ENCODE measurements around the gene RNASE11.

DNA sequence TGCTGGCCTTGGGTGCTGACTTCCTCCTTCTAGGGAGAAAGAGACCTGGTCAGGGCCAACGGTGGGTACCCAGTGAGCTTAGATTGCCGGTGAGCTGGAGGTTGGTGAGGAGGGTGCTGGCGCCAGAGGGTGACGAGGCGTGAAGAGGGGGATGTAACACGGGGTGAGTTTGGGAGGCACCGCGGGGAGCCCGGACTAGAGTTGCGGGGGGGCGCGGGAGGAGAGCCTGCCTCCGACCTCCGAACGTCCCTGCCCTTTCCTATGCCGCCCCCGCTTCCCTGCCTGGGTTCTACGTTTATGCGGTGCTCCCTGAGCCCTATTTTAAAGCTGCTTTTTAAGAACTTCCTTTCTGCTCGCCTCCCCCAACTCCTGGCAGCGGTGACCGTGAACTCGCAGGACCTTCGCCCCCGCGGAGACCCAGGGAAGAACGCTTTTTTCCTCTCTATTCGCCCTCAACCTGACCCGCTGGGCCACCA lies 35.1 kb upstream of the RNASE11 start:
- TF ChIP-seq POLR2A (IDR thresholded peaks at IDR 0.05), result no peak
- TF ChIP-seq, protein P1, sequence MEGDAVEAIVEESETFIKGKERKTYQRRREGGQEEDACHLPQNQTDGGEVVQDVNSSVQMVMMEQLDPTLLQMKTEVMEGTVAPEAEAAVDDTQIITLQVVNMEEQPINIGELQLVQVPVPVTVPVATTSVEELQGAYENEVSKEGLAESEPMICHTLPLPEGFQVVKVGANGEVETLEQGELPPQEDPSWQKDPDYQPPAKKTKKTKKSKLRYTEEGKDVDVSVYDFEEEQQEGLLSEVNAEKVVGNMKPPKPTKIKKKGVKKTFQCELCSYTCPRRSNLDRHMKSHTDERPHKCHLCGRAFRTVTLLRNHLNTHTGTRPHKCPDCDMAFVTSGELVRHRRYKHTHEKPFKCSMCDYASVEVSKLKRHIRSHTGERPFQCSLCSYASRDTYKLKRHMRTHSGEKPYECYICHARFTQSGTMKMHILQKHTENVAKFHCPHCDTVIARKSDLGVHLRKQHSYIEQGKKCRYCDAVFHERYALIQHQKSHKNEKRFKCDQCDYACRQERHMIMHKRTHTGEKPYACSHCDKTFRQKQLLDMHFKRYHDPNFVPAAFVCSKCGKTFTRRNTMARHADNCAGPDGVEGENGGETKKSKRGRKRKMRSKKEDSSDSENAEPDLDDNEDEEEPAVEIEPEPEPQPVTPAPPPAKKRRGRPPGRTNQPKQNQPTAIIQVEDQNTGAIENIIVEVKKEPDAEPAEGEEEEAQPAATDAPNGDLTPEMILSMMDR (IDR thresholded peaks at IDR 0.05), result no peak
